GM19238 (cell line): Measurements from ENCODE around the gene FOXF2.

ENCODE experiments used
- DNase-seq: peaks from one replicate; pipeline ENCODE4 v3.0.0; 2011; ENCODE audit warnings: low spot score; ENCODE audit not compliant: insufficient read length

FOXF2 gene

DNA sequence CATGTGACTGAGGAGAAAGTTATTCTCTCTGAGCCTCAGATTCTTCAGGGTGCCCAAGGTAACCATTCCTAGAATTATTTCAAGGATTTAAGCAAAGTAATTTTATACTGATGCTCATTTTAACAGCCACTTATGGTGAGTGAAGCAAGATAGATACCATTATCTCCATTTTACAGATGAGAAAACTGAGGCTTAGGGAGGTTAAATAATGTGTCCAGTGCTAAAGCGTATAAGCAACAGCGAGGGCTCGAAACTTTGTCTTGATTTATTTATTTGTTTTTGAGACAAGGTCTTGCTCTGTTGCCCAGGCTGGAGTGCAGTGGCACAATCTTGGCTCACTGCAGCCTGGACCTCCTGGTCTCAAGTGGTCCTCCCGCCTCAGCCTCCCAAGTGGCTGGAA lies 53.6 kb downstream of the FOXF2 start:
- no peak for DNase-seq
